Measurements from ENCODE around the gene CPSF4L. TPM values are rescaled to one million over a fixed set of nuclear protein-coding genes. Genes with fewer than 3 reads are reported as not detected.

The CPSF4L gene
- total RNA-seq, 1 experiment from 2014 or later: not detected

- TF ChIP-seq STAT6 (CRISPR knock-in tag; conservative IDR thresholded peaks at IDR 0.05; ENCODE audit: low read depth) (no peak), SMAD4 (CRISPR knock-in tag; IDR thresholded peaks at IDR 0.05) (no peak), HMGXB4 (CRISPR knock-in tag; IDR thresholded peaks at IDR 0.05) (no peak), ESRRA (CRISPR knock-in tag; IDR thresholded peaks at IDR 0.05; ENCODE audit: borderline replicate concordance) (no peak), ZNF263 (CRISPR knock-in tag; IDR thresholded peaks at IDR 0.05; ENCODE audit: low read depth) (no peak)
Observed at GRCh38 chr17:73209436-73209835, 52.2 kb downstream of the CPSF4L start (continued).

- H3K4me1 Mint-ChIP-seq: no peaks in the 10 kb centered on the region
- H3K36me3 Mint-ChIP-seq: peaks cover 52% of the 10 kb centered on the region
- H3K4me3 Mint-ChIP-seq: no peak overlapping the region
- POLR2A ChIA-PET: no interaction called here
- TF ChIP-seq ZNF396 (CRISPR knock-in tag; IDR thresholded peaks at IDR 0.05; ENCODE audit: borderline replicate concordance) (no peak), ESRRA (CRISPR knock-in tag; IDR thresholded peaks at IDR 0.05; ENCODE audit: borderline replicate concordance) (no peak), MAX (CRISPR knock-in tag; IDR thresholded peaks at IDR 0.05) (no peak), AR (CRISPR knock-in tag; IDR thresholded peaks at IDR 0.05) (no peak), SP1 (CRISPR knock-in tag; conservative IDR thresholded peaks at IDR 0.05) (no peak), E2F4 (CRISPR knock-in tag; IDR thresholded peaks at IDR 0.05; ENCODE audit: borderline replicate concordance, low read depth) (no peak), JUN (CRISPR knock-in tag; IDR thresholded peaks at IDR 0.05) (no peak), ZNF425 (CRISPR knock-in tag; conservative IDR thresholded peaks at IDR 0.05) (no peak), NR2C2 (CRISPR knock-in tag; IDR thresholded peaks at IDR 0.05) (no peak)
- ATAC-seq: no peak
- no peak for DNase-seq (ENCODE audit: low spot score)
- H3K27me3 Mint-ChIP-seq (ENCODE audit: low read depth): no peaks in the 10 kb centered on the region
- CTCF ChIA-PET: interaction anchor here (4.3 kb wide), 1 partner anchor 12 kb away, joined by 16 read pairs; no protein-coding TSS in a partner anchor
- H3K9me3 Mint-ChIP-seq: no peaks in the 10 kb centered on the region
- H3K27ac Mint-ChIP-seq: peak overlapping the region; percentile 28; the same call in 1 of the 2 replicates
Observed at GRCh38 chr17:73208139-73208827, 53.4 kb downstream of the CPSF4L start.

Measured in WTC11 (cell line).